ENCODE results near the gene OSBPL2. TPM values are rescaled to one million over a fixed set of nuclear protein-coding genes. Genes with fewer than 3 reads are reported as not detected.

Gene OSBPL2
- total and polyA plus RNA-seq, 7 experiments from 2014 or later = 14.6 to 80.8 (median 58.3) TPM

DNA sequence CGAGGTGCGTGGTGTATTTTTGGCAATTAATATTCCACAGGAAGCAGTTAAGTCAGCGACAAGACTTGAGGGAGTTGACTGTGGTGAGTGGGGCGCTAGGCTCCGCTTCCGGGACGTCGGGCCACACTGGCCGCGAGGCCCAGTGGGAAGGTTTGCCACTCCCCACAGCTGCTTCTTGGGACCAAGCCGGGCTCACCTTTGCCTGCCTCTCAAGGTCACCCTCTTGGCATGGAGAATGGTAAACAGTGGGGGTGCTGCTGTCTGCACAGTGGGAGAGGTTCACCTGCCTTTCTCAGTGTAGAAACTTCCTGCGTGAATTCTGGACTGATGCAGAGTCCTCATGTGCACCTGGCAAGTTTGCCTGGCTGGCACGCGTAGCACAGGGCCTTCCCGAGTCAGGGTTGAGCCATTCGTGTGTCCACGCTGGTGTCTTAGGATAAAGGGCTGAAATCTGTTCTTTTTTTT lies 6.4 kb downstream of the OSBPL2 start:
- POLR2A ChIA-PET = no interaction called here
- Histone ChIP-seq H3K27ac (ENCODE audit: low read depth, low read length) (no peak overlapping the region), H3K4me3 (ENCODE audit: low read length) (no peak overlapping the region), H3K9me3 (ENCODE audit: control insufficient read depth in 2 of 3, low read length in 3 of 3) (no peaks in the 10 kb centered on the region), H3K4me1 (ENCODE audit: control insufficient read depth in 2 of 2, insufficient read depth in 2 of 2, low read length in 2 of 2) (peaks cover 0 to 7% of the 10 kb centered on the region in 2 donors), H3K36me3 (ENCODE audit: control insufficient read depth in 2 of 3, insufficient read depth in 3 of 3, low read length in 3 of 3) (peaks cover 0 to 30% (median 0%) of the 10 kb centered on the region in 3 experiments), H3K27me3 (ENCODE audit: control insufficient read depth in 2 of 2, insufficient read depth in 2 of 2, low read length in 2 of 2) (no peaks in the 10 kb centered on the region)
- Mint-ChIP-seq H3K36me3 (peaks cover 0 to 13% (median 0%) of the 10 kb centered on the region in 5 donors), H3K9me3 (no peaks in the 10 kb centered on the region), H3K27me3 (no peaks in the 10 kb centered on the region), H3K4me3 (peak overlapping the region in 1 of 10 donors; percentile 27), H3K4me1 (peaks cover 13 to 69% (median 51%) of the 10 kb centered on the region in 7 donors), H3K27ac (peak overlapping the region in 3 of 9 donors; percentile 32 to 56 (median 36))
- CTCF ChIA-PET = no interaction called here
- DNase-seq = no peak
- ATAC-seq = peak; percentile 22
- intact Hi-C loops (cut with micrococcal nuclease) = no loop called here

- no peak overlapping the region for H3K4me3 Mint-ChIP-seq
- H3K27ac ChIP-seq (ENCODE audit: low read depth, low read length) = no peak overlapping the region
- peaks cover 0 to 30% (median 0%) of the 10 kb centered on the region in 3 experiments for H3K36me3 ChIP-seq (ENCODE audit: control insufficient read depth in 2 of 3, insufficient read depth in 3 of 3, low read length in 3 of 3)
- ATAC-seq = no peak
- no peak overlapping the region for H3K4me3 ChIP-seq (ENCODE audit: low read length)
- no peaks in the 10 kb centered on the region for H3K27me3 Mint-ChIP-seq
- H3K27me3 ChIP-seq (ENCODE audit: control insufficient read depth in 2 of 2, insufficient read depth in 2 of 2, low read length in 2 of 2) = no peaks in the 10 kb centered on the region
- DNase-seq = no peak
- no peaks in the 10 kb centered on the region for H3K9me3 ChIP-seq (ENCODE audit: control insufficient read depth in 2 of 3, low read length in 3 of 3)
- H3K36me3 Mint-ChIP-seq = peaks cover 0 to 17% (median 0%) of the 10 kb centered on the region in 5 donors
- H3K4me1 Mint-ChIP-seq = peaks cover 8 to 65% (median 48%) of the 10 kb centered on the region in 7 donors
- no peaks in the 10 kb centered on the region for H3K4me1 ChIP-seq (ENCODE audit: control insufficient read depth in 2 of 2, insufficient read depth in 2 of 2, low read length in 2 of 2)
- H3K9me3 Mint-ChIP-seq = no peaks in the 10 kb centered on the region
- POLR2A ChIA-PET = no interaction called here
- no peak overlapping the region for H3K27ac Mint-ChIP-seq
- CTCF ChIA-PET = no interaction called here
- intact Hi-C loops (cut with micrococcal nuclease) = no loop called here
Measured at GRCh38 chr20:62245911-62246280, 7.6 kb downstream of the OSBPL2 start.

GRCh38 chr20:62246431-62246830 lies 8.1 kb downstream of the OSBPL2 start:
- Histone ChIP-seq H3K36me3 (ENCODE audit: control insufficient read depth in 2 of 3, insufficient read depth in 3 of 3, low read length in 3 of 3) (peaks cover 0 to 26% (median 0%) of the 10 kb centered on the region in 3 experiments), H3K27ac (ENCODE audit: low read depth, low read length) (no peak overlapping the region), H3K4me1 (ENCODE audit: control insufficient read depth in 2 of 2, insufficient read depth in 2 of 2, low read length in 2 of 2) (no peaks in the 10 kb centered on the region), H3K4me3 (ENCODE audit: low read length) (no peak overlapping the region), H3K9me3 (ENCODE audit: control insufficient read depth in 2 of 3, low read length in 3 of 3) (no peaks in the 10 kb centered on the region), H3K27me3 (ENCODE audit: control insufficient read depth in 2 of 2, insufficient read depth in 2 of 2, low read length in 2 of 2) (no peaks in the 10 kb centered on the region)
- no peak for DNase-seq
- ChIA-PET CTCF (no interaction called here), POLR2A (no interaction called here)
- ATAC-seq = no peak
- Mint-ChIP-seq H3K27ac (no peak overlapping the region), H3K4me1 (peaks cover 7 to 60% (median 45%) of the 10 kb centered on the region in 7 donors), H3K9me3 (no peaks in the 10 kb centered on the region), H3K27me3 (no peaks in the 10 kb centered on the region), H3K36me3 (peaks cover 0 to 15% (median 0%) of the 10 kb centered on the region in 5 donors), H3K4me3 (peak overlapping the region in 1 of 10 donors; percentile 48)
- intact Hi-C loops (cut with micrococcal nuclease) = no loop called here

DNA sequence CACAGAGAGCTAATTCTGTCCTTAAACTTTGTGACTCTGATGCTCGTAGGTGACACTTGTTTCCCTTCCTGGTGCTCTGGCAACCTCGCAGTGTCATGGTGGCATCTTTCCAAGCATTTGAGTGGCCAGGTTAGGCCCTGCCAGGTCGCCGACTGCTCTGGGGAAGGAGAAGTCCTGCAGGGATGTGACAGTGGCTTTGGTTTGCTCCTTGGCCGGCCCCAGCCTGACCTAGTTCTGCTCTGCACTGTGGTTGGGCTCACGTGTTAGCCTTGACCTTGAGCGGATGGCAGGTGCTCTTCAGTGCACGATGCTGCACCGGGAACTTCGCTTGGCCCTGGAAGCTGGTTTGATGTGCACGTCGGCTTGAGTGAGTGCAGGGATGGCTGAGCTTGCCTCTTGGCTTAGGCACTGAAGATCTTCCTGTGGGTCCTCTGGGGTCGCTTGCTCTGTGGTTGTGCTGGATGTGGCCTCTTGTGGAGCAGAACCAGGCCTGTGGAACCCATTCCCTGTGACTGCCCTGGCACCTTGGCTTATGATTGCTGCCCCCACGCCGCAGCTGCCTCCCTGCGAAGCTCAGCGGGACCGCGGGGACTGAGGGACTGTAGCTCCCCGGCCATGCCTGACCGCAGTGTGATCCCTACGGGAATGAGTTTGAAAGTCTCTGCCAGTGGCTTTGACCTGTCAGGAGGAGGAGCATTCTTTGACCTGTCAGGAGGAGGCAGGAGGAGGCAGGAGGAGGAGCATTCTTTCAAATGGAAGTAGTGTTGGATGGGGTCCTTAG lies 8.7 kb downstream of the OSBPL2 start:
- intact Hi-C loops (cut with micrococcal nuclease) = no loop called here
- no peaks in the 10 kb centered on the region for H3K9me3 ChIP-seq (ENCODE audit: control insufficient read depth in 2 of 3, low read length in 3 of 3)
- ATAC-seq (no peak), DNase-seq (no peak)
- H3K36me3 ChIP-seq (ENCODE audit: control insufficient read depth in 2 of 3, insufficient read depth in 3 of 3, low read length in 3 of 3) = peaks cover 0 to 23% (median 0%) of the 10 kb centered on the region in 3 experiments
- no peak overlapping the region for H3K27ac ChIP-seq (ENCODE audit: low read depth, low read length)
- ChIA-PET CTCF (no interaction called here), POLR2A (no interaction called here)
- no peak overlapping the region for H3K4me3 ChIP-seq (ENCODE audit: low read length)
- Mint-ChIP-seq H3K27ac (no peak overlapping the region), H3K4me3 (peak overlapping the region in 1 of 10 donors; percentile 48), H3K27me3 (no peaks in the 10 kb centered on the region), H3K4me1 (peaks cover under 1 to 54% (median 38%) of the 10 kb centered on the region in 7 donors), H3K9me3 (no peaks in the 10 kb centered on the region), H3K36me3 (peaks cover 0 to 11% (median 0%) of the 10 kb centered on the region in 5 donors)
- no peaks in the 10 kb centered on the region for H3K4me1 ChIP-seq (ENCODE audit: control insufficient read depth in 2 of 2, insufficient read depth in 2 of 2, low read length in 2 of 2)
- H3K27me3 ChIP-seq (ENCODE audit: control insufficient read depth in 2 of 2, insufficient read depth in 2 of 2, low read length in 2 of 2) = no peaks in the 10 kb centered on the region

- Mint-ChIP-seq H3K27ac (no peak overlapping the region), H3K4me3 (no peak overlapping the region), H3K9me3 (no peaks in the 10 kb centered on the region), H3K27me3 (no peaks in the 10 kb centered on the region), H3K36me3 (peaks cover 0 to 10% (median 1%) of the 10 kb centered on the region in 5 donors), H3K4me1 (peaks cover 0 to 51% (median 36%) of the 10 kb centered on the region in 7 donors)
- intact Hi-C loops (cut with micrococcal nuclease) = no loop called here
- Histone ChIP-seq H3K4me1 (ENCODE audit: control insufficient read depth in 2 of 2, insufficient read depth in 2 of 2, low read length in 2 of 2) (no peaks in the 10 kb centered on the region), H3K27ac (ENCODE audit: low read depth, low read length) (no peak overlapping the region), H3K36me3 (ENCODE audit: control insufficient read depth in 2 of 3, insufficient read depth in 3 of 3, low read length in 3 of 3) (peaks cover 0 to 17% (median 0%) of the 10 kb centered on the region in 3 experiments), H3K27me3 (ENCODE audit: control insufficient read depth in 2 of 2, insufficient read depth in 2 of 2, low read length in 2 of 2) (no peaks in the 10 kb centered on the region), H3K9me3 (ENCODE audit: control insufficient read depth in 2 of 3, low read length in 3 of 3) (no peaks in the 10 kb centered on the region), H3K4me3 (ENCODE audit: low read length) (no peak overlapping the region)
- ChIA-PET CTCF (no interaction called here), POLR2A (no interaction called here)
- no peak for ATAC-seq
- no peak for DNase-seq
Measured at GRCh38 chr20:62248890-62249560, 10.7 kb downstream of the OSBPL2 start.

DNA sequence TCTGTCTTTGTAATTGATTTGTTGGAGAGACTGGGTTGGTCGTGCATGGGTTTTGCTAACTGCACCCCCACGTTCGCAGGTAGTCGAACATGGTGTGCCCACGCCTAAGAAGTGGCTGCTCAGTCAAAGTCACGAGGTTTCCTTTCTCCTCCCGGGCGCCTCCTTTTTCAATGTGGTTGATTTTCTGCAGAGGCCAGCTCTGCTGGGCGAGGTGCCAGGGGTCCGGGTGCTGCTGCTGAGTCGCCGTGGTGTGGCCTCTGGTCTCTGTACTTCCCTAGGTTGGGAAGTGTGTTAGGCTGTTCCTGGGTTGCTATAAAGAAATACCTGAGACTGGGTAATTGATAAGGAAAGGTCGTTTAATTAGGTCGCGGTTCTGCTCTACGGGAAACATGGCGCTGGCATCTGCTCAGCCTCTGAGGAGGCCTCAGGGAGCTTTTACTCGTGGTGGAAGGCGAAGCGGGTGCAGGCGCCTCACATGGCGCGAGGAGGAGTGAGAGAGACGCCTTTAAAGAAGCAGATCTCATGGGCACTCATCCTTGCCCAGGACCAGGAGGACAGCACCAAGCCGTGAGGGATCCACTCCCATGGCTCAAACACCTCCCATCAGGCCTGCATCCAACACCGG lies 14.1 kb downstream of the OSBPL2 start:
- ATAC-seq (no peak), DNase-seq (no peak)
- Mint-ChIP-seq H3K36me3 (peaks cover 0 to 29% (median 6%) of the 10 kb centered on the region in 5 donors), H3K27ac (peak overlapping the region in 1 of 9 donors; percentile 36), H3K9me3 (no peaks in the 10 kb centered on the region), H3K4me3 (no peak overlapping the region), H3K4me1 (peaks cover 0 to 31% (median 22%) of the 10 kb centered on the region in 7 donors), H3K27me3 (no peaks in the 10 kb centered on the region)
- CTCF ChIA-PET = no interaction called here
- Histone ChIP-seq H3K9me3 (ENCODE audit: control insufficient read depth in 2 of 3, low read length in 3 of 3) (no peaks in the 10 kb centered on the region), H3K27ac (ENCODE audit: low read depth, low read length) (no peak overlapping the region), H3K36me3 (ENCODE audit: control insufficient read depth in 2 of 3, insufficient read depth in 3 of 3, low read length in 3 of 3) (peaks cover 0 to 32% (median 0%) of the 10 kb centered on the region in 3 experiments), H3K4me3 (ENCODE audit: low read length) (no peak overlapping the region), H3K27me3 (ENCODE audit: control insufficient read depth in 2 of 2, insufficient read depth in 2 of 2, low read length in 2 of 2) (no peaks in the 10 kb centered on the region), H3K4me1 (ENCODE audit: control insufficient read depth in 2 of 2, insufficient read depth in 2 of 2, low read length in 2 of 2) (no peaks in the 10 kb centered on the region)
- POLR2A ChIA-PET = no interaction called here
- intact Hi-C loops (cut with micrococcal nuclease) = no loop called here
